ENCODE measurements around the gene ANKLE1.
"Not testable (repeated sequence)": the region's sequence is repeated elsewhere in the genome, so short reads cannot be mapped to it uniquely, and the experiment has no call there.

Gene ANKLE1

DNA sequence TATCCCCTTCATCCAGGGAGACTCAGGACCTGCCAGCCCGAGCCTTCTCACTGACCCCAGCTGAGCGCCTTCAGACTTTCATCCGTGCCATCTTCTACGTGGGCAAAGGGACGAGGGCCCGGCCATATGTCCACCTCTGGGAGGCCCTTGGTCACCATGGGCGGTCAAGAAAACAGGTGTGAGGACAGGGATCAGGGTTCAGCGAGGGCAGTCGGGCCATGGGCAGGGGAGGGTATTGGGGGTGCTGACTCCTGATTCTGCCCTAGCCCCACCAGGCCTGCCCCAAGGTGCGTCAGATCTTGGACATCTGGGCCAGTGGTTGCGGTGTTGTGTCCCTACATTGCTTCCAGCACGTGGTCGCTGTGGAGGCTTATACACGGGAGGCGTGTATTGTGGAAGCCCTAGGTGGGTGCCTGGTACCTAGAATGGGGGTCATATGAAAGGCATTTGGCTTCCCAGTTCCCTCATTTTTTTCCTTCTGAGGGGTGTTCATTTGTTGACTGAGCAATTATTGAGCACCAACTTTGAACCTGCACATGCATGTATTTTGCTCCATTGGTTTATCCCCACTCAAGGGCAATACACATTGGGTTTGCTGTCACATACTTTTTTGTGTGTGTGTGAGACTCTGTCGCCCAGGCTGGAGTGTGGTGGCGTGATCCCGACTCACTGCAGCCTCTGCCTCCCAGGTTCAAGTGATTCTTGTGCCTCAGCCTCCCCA is 3.9 kb downstream of the ANKLE1 start:
- no peak for DNase-seq

DNA sequence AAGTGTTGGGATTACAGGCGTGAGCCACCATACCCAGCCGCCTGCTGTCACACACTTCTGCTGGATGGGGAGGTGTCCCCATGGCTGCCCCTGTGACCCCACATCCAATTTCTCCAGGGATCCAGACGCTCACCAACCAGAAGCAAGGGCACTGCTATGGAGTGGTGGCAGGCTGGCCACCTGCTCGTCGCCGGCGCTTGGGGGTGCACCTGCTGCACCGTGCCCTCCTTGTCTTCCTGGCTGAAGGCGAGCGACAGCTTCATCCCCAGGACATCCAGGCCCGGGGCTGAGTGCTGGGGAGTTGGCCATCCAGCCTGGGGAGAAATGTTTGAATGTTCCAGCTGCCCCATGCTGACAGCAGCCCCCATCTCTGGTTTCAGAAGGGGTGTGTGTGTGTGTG is 4.6 kb downstream of the ANKLE1 start:
- no peak for DNase-seq

DNA sequence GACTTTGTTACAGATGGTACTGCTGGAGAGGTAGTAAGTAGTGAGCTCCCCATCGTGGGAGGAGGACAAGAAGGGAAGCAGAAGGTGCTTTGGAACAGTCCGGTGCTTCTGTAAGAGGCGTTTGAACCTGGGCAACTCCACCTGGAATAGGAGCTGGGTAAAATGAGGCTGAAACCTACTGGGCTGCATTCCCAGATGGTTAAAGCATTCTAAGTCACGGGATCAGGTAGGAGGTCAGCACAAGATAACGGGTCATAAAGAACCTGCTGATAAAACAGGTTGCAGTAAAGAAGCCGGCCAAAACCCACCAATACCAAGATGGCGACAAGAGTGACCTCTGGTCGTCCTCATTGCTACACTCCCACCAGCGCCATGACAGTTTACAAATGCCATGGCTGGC is 5.1 kb downstream of the ANKLE1 start:
- DNase-seq: no peak

DNA sequence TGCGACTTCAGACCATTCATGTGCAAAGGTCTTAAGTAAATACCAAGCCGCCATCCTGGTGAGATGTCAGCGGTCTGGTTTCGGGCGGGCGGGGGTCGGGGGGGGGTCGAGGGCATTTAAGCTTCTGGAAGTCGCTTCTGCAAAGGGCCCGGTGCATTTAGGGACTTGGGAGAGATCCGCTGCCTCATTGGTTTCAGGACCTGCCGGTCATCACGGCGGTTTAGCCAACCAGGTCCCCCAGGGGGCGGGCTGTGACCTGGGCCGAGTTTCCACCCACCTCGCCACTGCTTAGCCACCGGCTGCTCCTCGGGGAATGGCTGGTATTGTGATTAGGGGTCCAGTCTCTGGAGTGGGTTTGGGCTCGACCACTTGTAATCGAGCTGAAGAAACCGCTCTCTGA is 7.8 kb downstream of the ANKLE1 start:
- DNase-seq: no peak

DNA sequence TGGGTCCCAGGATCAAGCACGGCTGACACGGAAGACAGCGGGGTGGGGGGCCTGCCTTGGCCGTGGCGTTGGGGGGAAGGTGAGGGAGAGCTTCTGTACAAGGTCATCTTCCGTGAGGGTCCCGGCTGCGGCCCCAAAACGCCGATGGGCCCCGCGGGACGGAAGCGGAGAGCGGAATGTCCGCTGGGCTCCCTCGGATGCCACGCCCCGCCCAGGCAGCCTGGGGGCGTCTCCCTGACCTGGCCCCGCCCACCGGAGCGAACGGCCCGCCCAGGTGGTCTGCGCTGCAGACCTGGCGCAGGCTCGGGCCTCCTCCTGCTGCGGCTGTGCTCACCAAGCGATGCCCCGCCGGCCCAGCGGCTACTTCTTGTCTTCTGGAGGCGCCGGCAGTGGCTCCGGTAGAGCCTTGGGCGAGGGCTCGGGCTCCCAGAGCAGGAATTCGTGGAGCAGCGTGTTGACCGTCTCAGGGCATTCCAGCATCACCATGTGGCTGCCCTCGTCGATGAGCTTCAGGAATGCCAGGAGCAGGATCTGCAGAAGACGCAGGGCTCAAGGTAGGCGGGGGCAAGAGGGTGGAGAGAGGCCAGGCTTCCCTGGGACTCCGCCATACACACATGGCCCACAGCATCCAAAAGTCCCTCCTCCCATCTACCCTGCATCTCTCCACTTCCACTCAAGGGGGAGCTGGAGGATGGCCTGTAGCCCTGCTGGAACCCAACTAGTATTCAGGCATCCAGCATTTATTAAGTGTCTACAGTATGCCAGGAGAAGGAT is 10.8 kb downstream of the ANKLE1 start:
- DNase-seq: peak in 1 of 2 experiments; percentile 26

DNA sequence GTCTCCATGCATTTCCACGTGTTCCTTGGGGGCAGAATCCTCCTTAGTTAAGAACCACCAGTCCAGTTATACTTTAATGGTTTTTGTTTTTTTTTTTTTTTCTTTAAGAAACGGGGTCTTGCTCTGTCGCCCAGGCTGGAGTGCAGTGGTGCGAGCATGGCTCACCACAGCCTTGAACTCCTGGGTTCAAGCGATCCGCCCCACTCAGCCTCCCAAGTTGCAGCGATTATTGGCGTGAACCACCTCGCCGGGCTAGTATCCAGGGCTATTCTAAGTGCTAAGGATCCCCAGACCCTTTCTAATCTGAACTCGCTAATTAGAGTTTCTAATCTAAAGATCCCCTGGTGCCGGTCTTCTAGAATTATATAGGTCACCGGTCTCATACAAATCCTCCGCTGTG is 11.9 kb downstream of the ANKLE1 start:
- DNase-seq: no peak

DNA sequence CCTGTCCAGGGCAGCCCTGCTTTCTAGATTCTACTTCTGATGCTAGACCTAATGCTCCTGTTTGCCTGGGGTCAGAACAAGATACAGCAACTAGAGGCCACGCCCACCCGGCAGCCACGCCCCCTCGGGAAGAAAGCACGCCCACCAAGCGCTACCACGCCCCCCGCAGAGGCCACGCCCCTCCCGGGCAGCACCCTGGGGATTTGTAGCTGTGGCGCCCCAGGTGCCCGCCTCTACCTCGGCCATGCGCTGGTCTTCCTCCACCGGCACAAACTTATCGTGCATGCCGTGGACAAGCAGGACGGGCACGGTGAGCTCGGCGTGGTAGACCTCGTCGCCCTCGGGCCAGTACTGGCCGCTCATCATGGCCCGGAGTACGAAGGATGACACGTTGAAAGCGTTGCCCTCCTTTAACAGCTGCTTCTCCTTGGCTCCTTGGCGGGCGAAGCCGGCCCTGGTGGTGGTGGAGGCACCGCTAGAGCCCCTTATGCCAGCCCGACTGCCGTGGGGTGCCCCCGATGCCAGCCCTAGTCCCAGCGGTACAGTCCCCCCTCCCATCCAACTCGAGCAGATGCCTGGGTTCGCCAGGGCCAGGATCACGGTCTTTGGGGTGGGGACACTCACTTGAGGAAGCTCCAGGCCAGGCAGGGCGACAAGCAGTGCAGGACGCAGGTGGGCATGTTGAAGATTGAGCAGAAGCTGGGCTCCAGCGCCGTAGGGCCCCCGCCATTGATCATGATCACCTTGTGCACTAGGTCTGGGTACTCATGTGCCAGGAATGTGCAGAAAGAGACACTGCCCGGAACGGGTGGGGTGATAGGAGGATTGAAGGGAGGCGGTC is 12.6 kb downstream of the ANKLE1 start:
- DNase-seq: no peak

DNA sequence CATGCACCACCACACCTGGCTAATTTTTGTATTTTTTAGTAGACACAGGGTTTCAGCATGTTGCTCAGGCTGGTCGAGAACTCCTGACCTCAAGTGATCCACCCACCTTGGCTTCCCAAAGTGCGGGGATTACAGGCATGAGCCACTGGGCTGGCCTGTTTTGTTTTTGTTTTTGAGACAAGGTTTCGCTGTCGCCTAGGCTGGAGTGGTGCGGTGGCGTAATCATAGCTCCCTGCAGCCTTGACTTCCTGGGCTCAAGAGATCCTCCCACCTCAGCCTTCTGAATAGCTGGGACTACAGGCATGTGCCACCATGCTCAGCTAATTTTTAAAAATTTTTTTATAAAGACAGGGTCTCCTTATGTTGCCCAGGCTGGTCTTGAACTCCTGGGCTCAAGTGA is 13.8 kb downstream of the ANKLE1 start:
- DNase-seq: not testable (repeated sequence)

DNA sequence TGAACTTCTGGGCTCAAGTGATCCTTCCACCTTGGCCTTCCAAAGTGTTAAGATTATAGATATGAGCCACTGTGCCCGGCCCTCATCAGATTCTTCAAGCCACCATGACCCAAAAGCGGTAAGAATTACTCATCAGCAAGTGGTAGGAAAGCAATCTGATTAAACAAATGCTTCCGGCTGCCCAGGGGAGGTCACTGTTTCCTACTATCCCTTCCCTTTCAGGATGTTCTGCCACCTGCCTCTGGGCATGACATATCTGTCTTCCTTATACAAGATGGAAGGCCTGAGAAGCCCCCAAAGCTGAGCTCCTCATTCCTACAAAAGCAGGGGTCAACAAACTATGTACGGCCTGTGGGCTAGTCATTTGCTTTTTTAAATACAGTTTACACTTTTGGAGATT is 14.6 kb downstream of the ANKLE1 start:
- no peak for DNase-seq

DNA sequence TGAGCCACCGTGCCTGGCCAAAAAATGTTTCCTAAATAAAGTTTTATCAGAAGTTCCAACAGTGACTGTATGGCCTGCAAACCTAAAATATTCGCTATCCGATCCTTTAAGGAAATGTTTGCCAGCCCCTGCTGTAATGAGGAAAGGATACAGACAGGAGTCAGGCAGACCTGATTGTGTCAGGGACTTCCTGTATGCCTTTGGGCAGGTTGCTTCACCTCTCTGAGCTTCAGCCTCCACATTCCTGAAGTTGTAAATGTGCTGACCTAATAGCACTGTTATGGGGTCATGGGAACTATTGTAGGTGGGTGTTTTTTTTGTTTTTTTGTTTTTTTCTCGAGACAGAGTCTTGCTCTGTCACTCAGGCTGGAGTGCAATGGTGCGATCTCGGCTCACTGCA is 15.3 kb downstream of the ANKLE1 start:
- no peak for DNase-seq

DNA sequence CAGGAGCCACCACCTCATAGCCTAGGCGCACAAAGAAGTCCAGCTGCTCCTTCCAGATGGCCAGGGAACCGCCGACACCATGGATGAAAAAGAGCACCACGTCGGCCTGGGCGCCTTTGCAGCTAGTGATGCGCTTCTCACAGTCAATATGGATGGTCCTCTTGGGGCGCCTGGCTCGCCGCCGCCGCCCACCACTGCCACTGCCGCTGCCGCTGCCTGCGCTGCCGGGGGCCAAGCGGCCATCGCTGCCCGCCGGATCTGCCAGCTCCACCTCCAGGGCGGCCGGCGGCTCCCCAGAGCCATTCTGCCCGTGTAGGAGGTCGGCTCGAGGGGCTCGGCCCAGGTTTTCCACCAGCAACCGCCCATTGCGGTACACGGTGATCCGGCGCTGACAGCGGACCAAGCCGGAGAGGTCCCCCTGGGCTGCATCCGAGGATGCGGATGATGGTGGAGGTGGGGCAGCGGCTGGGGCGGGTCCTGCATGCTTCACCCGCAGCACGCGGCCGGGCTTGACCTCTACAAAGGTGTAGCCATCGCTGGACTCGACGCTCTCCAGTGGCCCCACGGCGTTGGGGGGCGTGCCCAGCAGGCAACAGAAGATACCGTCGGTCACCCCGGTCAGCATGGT is 19.4 kb downstream of the ANKLE1 start:
- DNase-seq: no peak

DNA sequence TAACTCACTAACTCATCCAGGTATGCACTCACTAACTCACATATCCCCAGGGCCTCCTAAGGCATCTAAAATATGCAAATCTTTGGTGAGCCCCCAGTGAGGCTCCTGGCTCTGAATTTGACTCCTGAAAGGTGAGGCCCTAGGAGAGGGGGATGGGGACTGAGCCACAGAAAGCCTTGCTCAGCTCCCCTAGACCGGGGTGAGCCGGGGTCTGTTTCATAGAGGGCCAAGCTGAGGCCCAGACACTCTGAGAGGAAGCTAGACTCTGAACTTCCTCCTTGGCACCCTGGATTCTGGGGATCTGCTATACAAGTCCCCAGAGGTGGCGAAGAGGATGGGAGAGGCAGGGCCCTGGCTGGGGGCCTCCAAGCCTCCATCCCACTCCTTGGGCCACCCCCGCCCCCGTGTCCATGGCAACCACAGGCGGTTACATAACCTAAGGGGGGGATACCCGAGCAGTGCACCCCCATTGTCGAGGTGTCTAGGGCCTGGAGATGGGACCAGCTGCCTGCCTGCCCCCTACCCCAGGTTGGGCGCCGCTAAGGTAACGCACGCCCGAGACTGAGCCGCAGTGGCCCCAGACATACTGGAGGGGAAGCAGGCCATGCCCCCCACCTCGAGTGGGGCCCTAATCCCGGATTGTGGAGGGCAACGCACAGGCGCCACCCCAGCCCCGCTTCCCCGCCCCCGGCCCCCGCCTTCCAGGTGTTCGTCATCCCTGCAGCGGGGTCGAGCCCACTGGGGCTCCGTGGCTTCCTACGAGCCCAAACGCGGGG is 20.9 kb downstream of the ANKLE1 start:
- no peak for DNase-seq

DNA sequence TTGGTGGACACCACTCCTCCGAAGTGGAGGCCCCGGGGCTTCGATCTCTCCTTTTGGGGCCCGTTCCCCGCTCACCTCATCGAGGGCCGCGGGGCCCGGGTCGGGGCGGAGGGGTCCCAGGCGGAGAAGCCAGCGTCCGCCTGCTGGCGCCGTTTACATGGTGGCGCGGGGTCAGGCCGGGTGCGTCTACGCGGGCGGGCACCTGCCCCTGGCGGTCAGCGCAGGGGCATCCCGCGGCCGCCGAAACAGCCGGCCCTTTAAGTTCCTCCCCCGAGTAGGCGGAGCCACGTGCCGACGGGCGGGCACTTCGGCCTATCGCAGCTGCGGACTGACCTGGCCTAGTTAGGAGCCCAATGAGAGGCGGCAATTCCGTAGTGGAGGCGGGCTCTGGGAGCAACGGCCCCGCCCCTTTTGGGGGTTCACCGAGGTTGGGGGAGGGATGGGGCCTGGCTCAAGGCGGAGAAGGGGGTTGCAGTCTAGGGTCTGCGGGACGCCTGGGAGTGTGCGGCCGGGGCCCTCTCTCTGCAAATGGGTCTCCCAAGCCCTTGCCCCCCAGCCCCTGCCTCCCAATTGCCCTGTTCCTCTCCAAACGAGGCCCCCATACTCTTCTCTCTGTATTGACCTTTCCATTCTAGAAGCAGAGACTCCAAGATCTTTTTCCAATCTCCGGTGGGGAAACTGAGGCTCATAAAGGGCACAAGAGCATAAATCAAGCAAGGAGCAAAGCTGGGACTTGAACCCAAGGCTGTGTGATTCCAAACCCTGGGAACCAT is 21.7 kb downstream of the ANKLE1 start, which contains the start of gene ABHD8:
Gene ABHD8 (minus strand): TSS at position 259 of the 773 bp plus-strand sequence. CDS start 1,809 bp downstream, outside the sequence.
- peak; percentile 60 to 95 for DNase-seq

DNA sequence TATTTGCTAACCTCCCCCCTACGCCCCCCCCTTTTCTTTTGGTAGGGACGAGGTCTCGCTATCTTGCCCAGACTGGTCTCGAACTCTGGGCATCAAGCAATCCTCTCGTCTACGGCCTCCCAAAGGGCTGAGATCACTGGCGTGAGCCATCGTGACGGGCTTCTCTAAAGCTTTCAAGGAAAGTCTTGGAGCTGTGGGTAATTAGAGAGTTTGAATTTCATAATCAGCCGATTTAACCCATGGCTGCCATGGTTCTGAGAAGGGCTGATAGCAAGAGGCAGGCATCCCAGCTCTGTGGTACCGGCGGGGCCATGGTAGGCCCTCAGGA is 22.2 kb downstream of the ANKLE1 start:
- DNase-seq: no peak

DNA sequence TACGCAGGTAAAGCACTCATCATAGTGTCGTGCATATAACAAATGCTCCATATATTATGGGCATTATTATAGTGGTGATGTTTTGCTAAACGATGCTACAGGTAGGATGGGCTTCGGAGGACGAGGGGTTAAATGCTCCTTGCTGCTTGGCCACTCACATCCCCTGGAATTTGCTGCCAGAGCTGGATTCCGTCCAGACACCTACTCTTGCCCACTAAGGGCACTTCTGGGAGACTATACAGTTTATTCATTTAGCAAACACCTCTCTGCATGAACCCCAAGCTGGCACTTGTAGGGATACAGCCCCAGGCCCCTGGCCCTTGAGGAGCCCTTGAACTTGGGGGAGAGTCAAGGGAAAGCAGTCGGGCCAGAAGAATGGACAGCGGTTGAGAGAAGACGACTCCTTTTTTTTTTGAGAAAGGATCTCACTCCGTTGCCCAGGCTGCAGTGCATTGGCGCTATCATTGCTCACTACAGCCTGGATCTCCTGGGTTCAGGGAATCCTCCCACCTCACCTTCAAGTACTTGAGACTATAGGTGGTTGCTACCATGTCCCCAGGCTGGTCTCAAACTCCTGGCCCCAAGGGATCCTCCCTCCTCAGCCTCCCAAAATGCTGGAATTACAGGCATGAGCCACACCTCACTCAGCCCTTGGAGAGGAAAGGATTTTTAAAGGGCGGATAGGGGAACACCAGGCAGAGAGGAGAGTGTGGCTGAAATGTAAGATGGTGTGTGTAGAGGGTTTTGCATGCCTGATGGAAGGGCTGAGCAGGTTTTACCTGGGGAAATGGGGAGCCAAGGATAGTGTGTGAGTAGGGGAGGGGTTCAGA is 22.9 kb downstream of the ANKLE1 start:
- DNase-seq: no peak

DNA sequence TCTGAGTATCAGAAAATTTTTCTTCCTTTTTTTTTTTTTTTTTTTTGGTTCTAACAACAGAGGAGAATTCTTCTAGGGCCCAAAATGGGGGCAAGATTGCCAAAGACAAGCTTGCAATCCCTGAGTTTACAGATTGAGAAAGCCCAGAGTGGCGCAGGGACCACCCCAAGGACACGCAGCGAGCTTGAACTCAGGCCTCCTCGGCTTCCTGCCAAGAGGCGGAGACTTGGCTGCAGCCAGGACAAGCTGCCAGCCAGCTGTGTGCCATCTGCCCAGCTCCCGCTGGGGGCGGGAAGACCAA is 23.5 kb downstream of the ANKLE1 start:
- DNase-seq: no peak

DNA sequence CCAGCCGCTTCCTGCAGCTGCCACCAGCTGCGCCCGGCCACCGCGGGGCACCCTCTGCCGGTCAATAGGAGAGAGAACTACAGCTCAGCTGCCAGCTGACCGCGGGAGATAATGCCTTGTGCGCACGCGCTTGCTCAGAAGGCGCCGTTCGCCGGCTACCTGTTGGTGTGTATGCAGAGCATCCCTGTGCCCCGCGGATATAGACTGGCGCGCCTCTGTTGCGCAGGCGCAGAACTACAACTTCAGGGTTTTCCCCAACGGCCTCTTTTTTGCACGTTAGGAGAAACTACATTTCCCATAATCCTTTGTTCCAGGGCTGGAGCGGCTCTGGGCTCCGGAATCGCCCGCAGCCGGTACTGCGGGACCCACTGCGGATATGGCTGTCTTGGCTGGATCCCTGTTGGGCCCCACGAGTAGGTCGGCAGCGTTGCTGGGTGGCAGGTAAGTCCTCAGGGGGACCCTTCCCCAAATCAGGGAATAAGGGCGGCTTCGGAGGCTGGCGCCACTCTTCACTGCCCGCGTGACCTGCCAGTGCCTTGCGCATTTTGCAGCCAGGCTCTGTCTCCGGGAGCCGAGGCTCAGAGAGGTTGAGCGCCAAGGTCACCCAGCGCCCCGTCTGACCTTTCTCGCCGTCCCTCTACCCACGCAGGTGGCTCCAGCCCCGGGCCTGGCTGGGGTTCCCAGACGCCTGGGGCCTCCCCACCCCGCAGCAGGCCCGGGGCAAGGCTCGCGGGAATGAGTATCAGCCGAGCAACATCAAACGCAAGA is 24.0 kb downstream of the ANKLE1 start, which contains the start of gene MRPL34:
Gene MRPL34 (plus strand): TSS at position 356 of the 768 bp plus-strand sequence. CDS start 21 bp downstream, at position 377.
- DNase-seq: peak; percentile 82 to 96

DNA sequence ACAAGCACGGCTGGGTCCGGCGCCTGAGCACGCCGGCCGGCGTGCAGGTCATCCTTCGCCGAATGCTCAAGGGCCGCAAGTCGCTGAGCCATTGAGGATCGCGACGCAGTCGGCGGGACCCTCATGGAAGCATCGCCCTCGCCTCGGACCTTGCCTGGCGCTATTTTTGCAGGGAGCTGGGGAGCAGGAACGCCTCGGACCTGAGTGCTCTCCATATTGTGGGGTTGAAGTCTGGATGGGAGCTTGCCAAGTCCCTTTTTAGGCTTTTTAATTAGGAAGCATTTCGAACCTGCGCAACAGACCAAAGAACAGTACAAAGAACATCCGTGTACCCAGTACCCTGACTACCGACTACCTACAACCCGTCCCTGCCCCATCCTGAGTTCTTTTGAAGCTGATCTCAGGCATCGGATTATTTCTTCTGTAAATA is 24.6 kb downstream of the ANKLE1 start:
- DNase-seq: no peak

DNA sequence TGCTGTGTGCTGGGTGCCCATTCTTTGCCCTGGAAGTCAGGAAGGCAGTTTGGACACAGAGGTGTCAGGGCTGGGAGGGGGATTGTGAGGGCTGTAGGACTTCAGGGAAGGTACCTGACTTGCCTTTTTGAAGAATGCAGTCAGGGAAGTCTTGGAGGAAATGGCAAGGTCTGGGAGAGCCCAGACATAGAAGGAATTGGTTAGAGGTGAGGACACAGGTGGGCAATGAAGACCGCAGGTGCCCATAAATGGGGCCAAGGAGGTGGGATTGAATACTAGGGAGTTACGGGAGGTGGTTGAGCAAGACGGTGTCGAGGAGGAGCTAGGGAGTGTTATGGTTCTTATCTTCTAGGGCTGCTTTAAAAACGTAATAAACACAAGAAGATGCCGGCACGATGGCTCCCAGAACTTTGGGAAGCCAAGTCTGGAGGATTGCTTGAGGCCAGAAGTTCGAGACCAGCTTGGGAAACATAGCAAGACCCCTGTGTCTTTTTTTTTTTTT is 26.2 kb downstream of the ANKLE1 start:
- DNase-seq: no peak

Data from cerebellar nuclear complex (tissue), 1 donor.